DOHH2 (cell line): ENCODE measurements around the gene ZNF436.

Experiments used
- CTCF ChIP-seq: fragments of 200-600 bp; sonication (generic); IDR thresholded peaks from one replicate; pipeline ENCODE4 v1.5.1; 2014; ENCODE audit warnings: antibody characterized with exemption, mild to moderate bottlenecking, low read depth, low read length; ENCODE audit not compliant: poor library complexity, severe bottlenecking
- EZH2phosphoT487 ChIP-seq: fragments of 200-600 bp; sonication (generic); IDR thresholded peaks from 2 replicates; pipeline ENCODE4 v1.6.1; 2017; ENCODE audit warnings: borderline replicate concordance, mild to moderate bottlenecking, antibody characterized with exemption, low read length, moderate library complexity, mixed read lengths

GRCh38 chr1:23389837-23390321 is 20.2 kb upstream of the ZNF436 start:
- TF ChIP-seq CTCF: no peak
- no peak for TF ChIP-seq EZH2phosphoT487
